Activated CD8-positive, alpha-beta T cell treated with anti-CD3 and anti-CD28 coated beads for 36 hours (primary cell): ENCODE measurements around the gene TMCO4. TPM values are rescaled to one million over a fixed set of nuclear protein-coding genes. Genes with fewer than 3 reads are reported as not detected.
"Not testable (repeated sequence)": the region's sequence is repeated elsewhere in the genome, so short reads cannot be mapped to it uniquely, and the experiment has no call there.

Experiments used
- ATAC-seq: fragments of 200-7000 bp; cut with Tn5 transposase; one replicate; pipeline ENCODE4 v1.10.0; 2021; ENCODE audit warnings: mild to moderate bottlenecking, moderate library complexity
- CTCF ChIA-PET: fragments of 350-600 bp; sonication (Branson Sonifier 250); formaldehyde crosslinking; loops from one replicate; lab custom pipeline; 2021; ENCODE audit warnings: antibody characterized with exemption; lab: Charles Lee
- POLR2A ChIA-PET: fragments of 350-600 bp; sonication (Branson Sonifier 250); formaldehyde crosslinking; loops from one replicate; lab custom pipeline; 2021; ENCODE audit warnings: antibody characterized with exemption; lab: Charles Lee
- DNase-seq: peaks from one replicate; pipeline ENCODE4 v3.0.0-alpha.2; 2020
- H3K27ac Mint-ChIP-seq: one replicate; pipeline ENCODE4 v1.8.0; 2021; ENCODE audit warnings: mild to moderate bottlenecking, mixed read lengths
- H3K27me3 Mint-ChIP-seq: one replicate; pipeline ENCODE4 v1.8.0; 2021; ENCODE audit warnings: mixed read lengths
- H3K36me3 Mint-ChIP-seq: one replicate; pipeline ENCODE4 v1.8.0; 2021; ENCODE audit warnings: low read depth, mixed read lengths
- H3K4me1 Mint-ChIP-seq: one replicate; pipeline ENCODE4 v1.8.0; 2021; ENCODE audit warnings: low read depth, mixed read lengths
- H3K4me3 Mint-ChIP-seq: one replicate; pipeline ENCODE4 v1.8.0; 2021; ENCODE audit warnings: mild to moderate bottlenecking, moderate library complexity, mixed read lengths
- H3K9me3 Mint-ChIP-seq: one replicate; pipeline ENCODE4 v1.8.0; 2021; ENCODE audit warnings: mixed read lengths
- intact Hi-C: fragments of 100-400 bp; cut with micrococcal nuclease; formaldehyde crosslinking; loops from one replicate; pipeline ENCODE4 v1.10.0; 2022
- total RNA-seq, 2 experiments: library from RNA; stranded (reverse); gene quantifications; one replicate each; pipeline ENCODE4 v1.2.3, GENCODE V29; 2021
- TF ChIP-seq, protein P1 (sequence below): fragments of 200-600 bp; IDR thresholded peaks from one replicate; pipeline ENCODE4 v1.8.0; 2022; ENCODE audit warnings: antibody characterized with exemption, mild to moderate bottlenecking

The TMCO4 gene
- total RNA-seq, 2 experiments from 2014 or later: 10.8 to 13.2 TPM

DNA sequence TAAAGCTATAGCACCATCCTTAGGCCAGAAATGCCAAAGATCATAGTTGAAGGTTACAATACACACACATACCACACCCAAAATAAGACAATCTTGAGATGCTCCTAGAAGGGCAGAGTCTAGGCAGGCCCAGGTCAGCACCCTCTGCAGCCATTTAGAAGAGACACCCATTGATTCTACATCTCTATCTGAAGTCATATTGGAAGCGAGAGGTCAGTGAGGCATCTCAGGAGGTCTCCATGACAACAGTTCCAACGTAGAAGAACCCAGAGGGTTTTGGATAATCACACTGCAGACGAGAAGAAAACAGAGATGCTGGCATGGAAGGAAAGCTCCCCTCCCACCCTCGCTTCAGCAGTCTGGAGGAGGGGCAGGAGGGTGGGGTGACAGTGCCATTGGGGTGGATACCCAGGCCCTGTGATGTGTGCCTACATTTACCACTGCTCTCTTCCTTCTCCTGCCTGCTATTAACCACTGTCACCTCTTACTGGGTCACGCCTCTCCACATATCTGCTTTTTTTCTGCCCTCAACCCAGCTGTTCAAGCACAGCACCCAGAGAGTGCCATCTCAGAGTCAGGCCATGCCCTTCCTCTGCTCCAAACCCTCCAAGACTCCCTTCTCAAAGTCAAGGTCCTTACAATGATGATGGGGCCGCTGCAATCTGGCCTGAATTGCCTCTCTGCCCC lies 6.2 kb downstream of the TMCO4 start:
- Mint-ChIP-seq H3K4me3 (no peak overlapping the region), H3K4me1 (peaks cover 7% of the 10 kb centered on the region), H3K36me3 (peaks cover 35% of the 10 kb centered on the region), H3K27me3 (no peaks in the 10 kb centered on the region), H3K27ac (no peak overlapping the region), H3K9me3 (no peaks in the 10 kb centered on the region)
- no peak for DNase-seq
- TF ChIP-seq, protein P1, sequence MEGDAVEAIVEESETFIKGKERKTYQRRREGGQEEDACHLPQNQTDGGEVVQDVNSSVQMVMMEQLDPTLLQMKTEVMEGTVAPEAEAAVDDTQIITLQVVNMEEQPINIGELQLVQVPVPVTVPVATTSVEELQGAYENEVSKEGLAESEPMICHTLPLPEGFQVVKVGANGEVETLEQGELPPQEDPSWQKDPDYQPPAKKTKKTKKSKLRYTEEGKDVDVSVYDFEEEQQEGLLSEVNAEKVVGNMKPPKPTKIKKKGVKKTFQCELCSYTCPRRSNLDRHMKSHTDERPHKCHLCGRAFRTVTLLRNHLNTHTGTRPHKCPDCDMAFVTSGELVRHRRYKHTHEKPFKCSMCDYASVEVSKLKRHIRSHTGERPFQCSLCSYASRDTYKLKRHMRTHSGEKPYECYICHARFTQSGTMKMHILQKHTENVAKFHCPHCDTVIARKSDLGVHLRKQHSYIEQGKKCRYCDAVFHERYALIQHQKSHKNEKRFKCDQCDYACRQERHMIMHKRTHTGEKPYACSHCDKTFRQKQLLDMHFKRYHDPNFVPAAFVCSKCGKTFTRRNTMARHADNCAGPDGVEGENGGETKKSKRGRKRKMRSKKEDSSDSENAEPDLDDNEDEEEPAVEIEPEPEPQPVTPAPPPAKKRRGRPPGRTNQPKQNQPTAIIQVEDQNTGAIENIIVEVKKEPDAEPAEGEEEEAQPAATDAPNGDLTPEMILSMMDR: no peak
- CTCF ChIA-PET: no interaction called here
- ATAC-seq: no peak
- intact Hi-C loops: no loop called here
- POLR2A ChIA-PET: no interaction called here

DNA sequence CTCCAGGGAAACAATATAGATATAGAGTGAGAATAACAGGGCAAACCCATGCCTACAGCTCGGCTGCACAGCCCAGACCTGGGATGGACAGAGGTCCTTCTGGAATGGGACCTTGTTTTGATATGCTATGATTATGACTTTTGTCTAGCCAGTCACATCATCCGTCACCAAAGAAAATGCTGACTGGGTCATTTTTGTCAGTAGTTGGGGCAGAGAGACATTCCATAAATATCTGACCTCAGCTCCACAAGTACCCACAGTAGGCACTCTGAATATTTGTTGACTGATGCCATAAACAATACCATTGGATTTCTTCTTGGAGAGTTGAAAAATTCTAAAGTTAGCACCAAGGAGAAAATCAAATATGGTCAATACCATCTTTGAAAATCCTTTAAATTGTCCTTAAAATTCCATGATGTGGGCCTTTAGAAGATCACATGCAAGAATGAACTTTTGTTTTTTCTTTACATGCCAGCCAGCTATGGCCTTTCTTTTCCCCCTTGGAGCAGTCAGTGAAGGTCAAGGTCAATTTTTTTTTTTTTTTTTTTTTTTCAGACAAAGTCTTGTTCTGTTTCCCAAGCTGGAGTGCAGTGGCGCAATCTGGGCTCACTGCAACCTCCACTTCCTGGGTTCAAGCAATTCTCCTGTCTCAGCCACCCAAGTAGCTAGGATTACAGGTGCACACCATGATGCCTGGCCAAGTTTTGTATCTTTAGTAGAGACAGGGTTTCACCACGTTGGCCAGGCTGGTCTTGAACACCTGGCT lies 7.3 kb downstream of the TMCO4 start:
- POLR2A ChIA-PET: no interaction called here

DNA sequence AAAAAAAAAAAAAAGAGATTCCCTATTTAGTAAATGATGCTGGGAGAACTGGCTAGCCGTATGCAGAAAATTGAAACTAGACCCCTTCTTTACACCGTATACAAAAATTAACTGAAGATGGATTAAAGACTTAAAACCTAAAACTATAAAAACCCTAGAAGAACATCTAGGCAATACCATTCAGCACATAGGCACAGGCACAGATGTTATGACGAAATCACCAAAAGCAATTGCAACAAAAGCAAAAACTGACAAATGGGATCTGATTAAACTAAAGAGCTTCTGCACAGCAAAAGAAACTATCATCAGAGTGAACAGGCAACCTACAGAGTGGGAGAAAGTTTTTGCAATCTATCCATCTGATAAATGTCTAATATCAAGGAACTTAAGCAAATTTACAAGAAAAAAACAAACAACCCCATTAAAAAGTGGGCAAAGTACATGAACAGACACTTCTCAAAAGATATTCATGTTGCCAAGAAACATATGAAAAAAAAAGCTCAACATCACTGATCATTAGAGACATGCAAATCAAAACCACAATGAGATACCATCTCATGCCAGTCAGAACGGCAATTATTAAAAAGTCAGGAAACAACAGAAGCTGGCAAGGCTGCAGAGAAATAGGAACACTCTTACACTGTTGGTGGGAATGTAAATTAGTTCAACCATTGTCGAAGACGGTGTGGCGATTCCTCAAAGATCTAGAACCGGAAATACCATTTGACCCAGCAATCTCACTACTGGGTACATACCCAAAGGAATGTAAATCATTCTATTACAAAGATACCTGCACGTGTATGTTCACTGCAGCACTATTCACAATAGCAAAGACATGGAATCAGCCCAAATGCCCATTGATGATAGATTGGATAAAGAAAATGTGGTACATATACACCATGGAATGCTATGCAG lies 9.4 kb downstream of the TMCO4 start:
- H3K27ac Mint-ChIP-seq, H3K4me3 Mint-ChIP-seq, POLR2A ChIA-PET, ATAC-seq, H3K9me3 Mint-ChIP-seq, intact Hi-C loops, H3K4me1 Mint-ChIP-seq, H3K27me3 Mint-ChIP-seq, DNase-seq: not testable (repeated sequence)
- CTCF ChIA-PET: interaction anchor here (2.4 kb wide), 1 partner anchor 28 kb away, joined by 8 read pairs; no protein-coding TSS in a partner anchor
- H3K36me3 Mint-ChIP-seq: peaks cover 34% of the 10 kb centered on the region

More for the DNA sequence above, 7.3 kb downstream of the TMCO4 start:
- intact Hi-C loops: no loop called here
- Mint-ChIP-seq H3K4me1 (peaks cover 2% of the 10 kb centered on the region), H3K4me3 (no peak overlapping the region), H3K27me3 (no peaks in the 10 kb centered on the region), H3K9me3 (no peaks in the 10 kb centered on the region), H3K27ac (no peak overlapping the region), H3K36me3 (peaks cover 35% of the 10 kb centered on the region)
- CTCF ChIA-PET: interaction anchor here (1.4 kb wide), 1 partner anchor 90 kb away, joined by 3 read pairs; the partner anchor contains the start of gene OTUD3
- no peak for DNase-seq
- ATAC-seq: no peak
- TF ChIP-seq, protein P1: no peak

DNA sequence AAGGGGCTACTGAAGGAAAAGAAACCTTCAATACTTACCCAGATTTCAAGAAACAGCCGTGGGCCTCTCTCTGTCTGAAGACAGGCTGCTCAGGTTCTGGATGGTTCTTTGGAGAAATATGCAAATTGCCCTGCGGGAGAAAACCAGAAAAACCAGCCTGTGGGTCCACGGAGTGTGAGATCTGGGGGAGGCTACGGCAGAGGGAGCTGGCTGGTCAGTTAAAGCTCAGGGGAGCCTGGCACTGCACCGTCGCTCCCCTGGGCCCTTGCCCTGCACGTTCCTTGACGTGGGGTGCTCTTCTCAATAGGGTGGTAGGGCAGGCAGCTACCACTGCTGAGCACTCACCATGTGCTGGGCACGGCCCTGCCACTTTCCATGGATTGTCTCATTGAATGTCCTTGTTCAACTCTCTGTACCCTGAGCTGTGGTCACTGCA lies 12.7 kb downstream of the TMCO4 start:
- TF ChIP-seq, protein P1: no peak
- H3K4me1 Mint-ChIP-seq: no peaks in the 10 kb centered on the region
- intact Hi-C loops: no loop called here
- H3K36me3 Mint-ChIP-seq: peaks cover 24% of the 10 kb centered on the region
- H3K4me3 Mint-ChIP-seq: no peak overlapping the region
- DNase-seq (no peak), ATAC-seq (no peak)
- ChIA-PET CTCF (interaction anchor here (0.7 to 1.8 kb wide), 6 partner anchors 8 to 1106 kb away, joined by 3 to 7 read pairs (median 3); partner anchors contain the start of gene OTUD3), POLR2A (interaction anchor here (1.2 kb wide), 1 partner anchor 9 kb away, joined by 4 read pairs; no protein-coding TSS in a partner anchor)
- H3K27ac Mint-ChIP-seq: no peak overlapping the region
- H3K9me3 Mint-ChIP-seq: no peaks in the 10 kb centered on the region
- H3K27me3 Mint-ChIP-seq: no peaks in the 10 kb centered on the region

DNA sequence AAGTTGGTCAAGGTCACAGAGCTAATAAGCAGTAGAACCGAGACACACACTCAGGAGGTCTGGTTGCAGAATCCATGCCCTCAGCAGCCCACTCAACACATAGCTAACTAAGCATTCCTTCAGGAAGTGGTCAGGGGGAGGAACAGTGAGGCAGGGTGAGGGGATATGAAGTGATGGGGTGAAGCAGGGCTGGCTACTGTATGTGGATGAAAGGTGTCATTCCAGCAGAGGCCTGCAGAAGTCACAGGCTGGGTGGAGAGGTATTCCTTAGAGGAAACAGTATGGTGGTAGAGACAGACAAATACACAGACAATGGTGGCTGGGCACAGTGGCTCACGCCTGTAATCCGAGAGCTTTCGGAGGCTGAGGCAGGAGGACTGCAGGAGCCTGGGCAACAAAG lies 14.1 kb downstream of the TMCO4 start:
- H3K27me3 Mint-ChIP-seq: no peaks in the 10 kb centered on the region
- ATAC-seq (no peak), DNase-seq (no peak)
- POLR2A ChIA-PET: no interaction called here
- CTCF ChIA-PET: interaction anchor here (1.1 kb wide), 1 partner anchor 23 kb away, joined by 4 read pairs; no protein-coding TSS in a partner anchor
- H3K9me3 Mint-ChIP-seq: no peaks in the 10 kb centered on the region
- H3K4me3 Mint-ChIP-seq: no peak overlapping the region
- peaks cover 18% of the 10 kb centered on the region for H3K36me3 Mint-ChIP-seq
- no peak overlapping the region for H3K27ac Mint-ChIP-seq
- TF ChIP-seq, protein P1: no peak
- intact Hi-C loops: no loop called here
- no peaks in the 10 kb centered on the region for H3K4me1 Mint-ChIP-seq
